SU-DHL-6 (cell line): Measurements from ENCODE around the gene EREG.

Source experiments
- H2AFZ ChIP-seq: fragments of 200-600 bp; sonication (generic); 2 replicates; pipeline ENCODE4 v1.6.1; 2014; ENCODE audit warnings: low read depth, mild to moderate bottlenecking, moderate library complexity, mixed read lengths, antibody characterized with exemption, low read length; ENCODE audit not compliant: severe bottlenecking
- H3F3A ChIP-seq: fragments of 200-600 bp; shearing (Covaris generic); 2 replicates; pipeline ENCODE4 v1.6.0; 2016; ENCODE audit warnings: antibody characterized with exemption, mild to moderate bottlenecking; ENCODE audit not compliant: insufficient read depth
- H3K27ac ChIP-seq: fragments of 200-600 bp; sonication (generic); 2 replicates; pipeline ENCODE4 v1.5.1; 2016; ENCODE audit warnings: low read depth, mild to moderate bottlenecking, low read length, moderate library complexity, mixed read lengths
- H3K27me3 ChIP-seq: fragments of 200-600 bp; sonication (generic), shearing (Covaris generic); 2 replicates; pipeline ENCODE4 v1.6.0; 2014; ENCODE audit warnings: mild to moderate bottlenecking, low read length
- H3K36me3 ChIP-seq: fragments of 200-600 bp; sonication (generic); 2 replicates; pipeline ENCODE4 v1.6.1; 2014; ENCODE audit warnings: mild to moderate bottlenecking, low read length, mixed read lengths
- H3K4me2 ChIP-seq: fragments of 300-600, 200-600 bp; shearing (Covaris generic), sonication (generic); 2 replicates; pipeline ENCODE4 v1.6.0; 2014; ENCODE audit warnings: low read length, low read depth, mild to moderate bottlenecking; ENCODE audit not compliant: poor library complexity, severe bottlenecking
- H3K4me3 ChIP-seq: fragments of 200-600 bp; sonication (generic); 2 replicates; pipeline ENCODE4 v1.5.1; 2014; ENCODE audit warnings: antibody characterized with exemption, low read length, mild to moderate bottlenecking, mixed read lengths; ENCODE audit not compliant: insufficient read depth, poor library complexity, severe bottlenecking
- H3K79me2 ChIP-seq: fragments of 200-600 bp; sonication (generic); 2 replicates; pipeline ENCODE4 v1.6.1; 2014; ENCODE audit warnings: mild to moderate bottlenecking, low read length, moderate library complexity; ENCODE audit not compliant: insufficient read depth
- H3K9ac ChIP-seq: fragments of 200-600 bp; sonication (generic); 2 replicates; pipeline ENCODE4 v1.7.0; 2014; ENCODE audit warnings: mild to moderate bottlenecking, low read length
- H3K9me2 ChIP-seq: fragments of 200-600 bp; sonication (generic); replicated peaks from 2 replicates; pipeline ENCODE4 v1.6.1; 2014; ENCODE audit warnings: low read length; ENCODE audit not compliant: insufficient read depth
- H3K9me3 ChIP-seq: fragments of 200-600 bp; sonication (generic); 2 replicates; pipeline ENCODE4 v1.6.1; 2014; ENCODE audit warnings: low read length, mixed read lengths; ENCODE audit not compliant: insufficient read depth
- H4K20me1 ChIP-seq: fragments of 200-600 bp; sonication (generic); 2 replicates; pipeline ENCODE4 v1.6.1; 2014; ENCODE audit warnings: low read depth, mild to moderate bottlenecking, antibody characterized with exemption, low read length, moderate library complexity, mixed read lengths
- EZH2phosphoT487 ChIP-seq: fragments of 200-600 bp; sonication (generic), shearing (Covaris generic); conservative IDR thresholded peaks from 2 replicates; pipeline ENCODE4 v1.6.1; 2018; ENCODE audit warnings: mild to moderate bottlenecking, antibody characterized with exemption, low read length, moderate library complexity, mixed read lengths
- TF ChIP-seq, protein P1 (sequence below): fragments of 200-600 bp; sonication (generic); IDR thresholded peaks from one replicate; pipeline ENCODE4 v1.5.1; 2017; ENCODE audit warnings: antibody characterized with exemption, mild to moderate bottlenecking, low read length, moderate library complexity; ENCODE audit not compliant: insufficient read depth, poor library complexity, severe bottlenecking

The EREG gene

DNA sequence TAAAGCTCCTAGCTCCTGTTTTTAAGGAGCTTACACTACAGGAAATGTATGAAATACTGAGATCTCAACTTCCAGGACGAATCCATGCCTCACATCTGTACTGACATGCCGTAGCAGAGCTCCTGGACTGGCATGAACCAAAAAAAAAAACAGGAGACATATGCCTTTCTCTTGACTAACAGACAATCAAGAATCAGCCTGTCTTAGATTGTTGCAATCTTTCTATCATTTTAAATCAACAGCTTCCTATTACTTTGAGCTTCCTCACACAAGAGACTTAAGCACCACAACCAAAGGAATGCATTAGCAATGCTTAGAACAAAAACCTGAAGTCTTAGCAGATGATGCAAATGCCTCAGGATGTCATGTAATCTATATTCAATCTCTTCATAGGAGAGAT lies 45.3 kb downstream of the EREG start:
- Histone ChIP-seq H3K27ac (no peak overlapping the region), H3K4me2 (no peak overlapping the region), H3K4me3 (no peak overlapping the region), H3K9me3 (no peaks in the 10 kb centered on the region), H2AFZ (no peak overlapping the region), H3F3A (no peaks in the 10 kb centered on the region), H3K9ac (no peak overlapping the region), H3K36me3 (no peaks in the 10 kb centered on the region), H3K27me3 (no peaks in the 10 kb centered on the region), H3K79me2 (no peaks in the 10 kb centered on the region), H3K9me2 (no peaks in the 10 kb centered on the region), H4K20me1 (no peaks in the 10 kb centered on the region)
- no peak for TF ChIP-seq EZH2phosphoT487
- TF ChIP-seq, protein P1, sequence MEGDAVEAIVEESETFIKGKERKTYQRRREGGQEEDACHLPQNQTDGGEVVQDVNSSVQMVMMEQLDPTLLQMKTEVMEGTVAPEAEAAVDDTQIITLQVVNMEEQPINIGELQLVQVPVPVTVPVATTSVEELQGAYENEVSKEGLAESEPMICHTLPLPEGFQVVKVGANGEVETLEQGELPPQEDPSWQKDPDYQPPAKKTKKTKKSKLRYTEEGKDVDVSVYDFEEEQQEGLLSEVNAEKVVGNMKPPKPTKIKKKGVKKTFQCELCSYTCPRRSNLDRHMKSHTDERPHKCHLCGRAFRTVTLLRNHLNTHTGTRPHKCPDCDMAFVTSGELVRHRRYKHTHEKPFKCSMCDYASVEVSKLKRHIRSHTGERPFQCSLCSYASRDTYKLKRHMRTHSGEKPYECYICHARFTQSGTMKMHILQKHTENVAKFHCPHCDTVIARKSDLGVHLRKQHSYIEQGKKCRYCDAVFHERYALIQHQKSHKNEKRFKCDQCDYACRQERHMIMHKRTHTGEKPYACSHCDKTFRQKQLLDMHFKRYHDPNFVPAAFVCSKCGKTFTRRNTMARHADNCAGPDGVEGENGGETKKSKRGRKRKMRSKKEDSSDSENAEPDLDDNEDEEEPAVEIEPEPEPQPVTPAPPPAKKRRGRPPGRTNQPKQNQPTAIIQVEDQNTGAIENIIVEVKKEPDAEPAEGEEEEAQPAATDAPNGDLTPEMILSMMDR, result no peak

DNA sequence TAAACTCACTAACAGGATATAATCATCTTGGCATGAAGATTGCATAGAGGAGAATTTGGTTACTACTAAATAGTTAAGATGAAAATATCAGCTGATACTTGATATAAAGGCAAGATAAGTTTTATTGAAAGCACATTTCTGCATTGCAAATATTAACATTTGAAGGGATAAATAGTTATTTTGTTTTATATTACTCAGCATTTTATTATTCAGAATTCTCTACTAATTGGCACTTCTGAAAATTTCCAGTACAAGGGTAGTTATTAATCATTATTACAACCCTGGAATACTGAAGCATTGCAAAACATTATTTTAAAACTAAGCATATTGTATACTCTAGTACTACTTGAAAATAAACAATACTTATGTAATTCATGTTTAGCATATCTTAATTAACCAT lies 47.3 kb downstream of the EREG start:
- H4K20me1 ChIP-seq, result no peaks in the 10 kb centered on the region
- no peak for TF ChIP-seq EZH2phosphoT487
- TF ChIP-seq, protein P1, result no peak

DNA sequence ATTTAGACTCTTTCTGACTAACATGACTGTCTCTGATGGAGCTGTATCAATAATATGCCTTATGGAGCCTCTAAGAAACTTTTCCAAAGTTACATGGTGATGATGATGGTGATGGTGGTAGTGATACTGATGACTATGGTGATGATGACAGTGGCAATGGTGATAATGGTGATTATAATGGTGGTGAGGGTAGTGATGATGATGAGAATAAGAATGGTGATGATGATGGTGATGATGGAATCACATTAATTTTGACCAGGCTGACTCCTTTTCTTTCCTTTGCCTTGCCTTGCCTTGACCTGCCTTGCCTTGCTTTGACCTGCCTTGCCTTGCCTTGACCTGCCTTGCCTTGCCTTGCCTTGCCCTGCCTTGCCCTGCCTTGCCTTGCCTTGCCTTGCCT lies 48.3 kb downstream of the EREG start:
- Histone ChIP-seq H3K4me3 (no peak overlapping the region), H3K9ac (no peak overlapping the region), H3F3A (no peaks in the 10 kb centered on the region), H3K4me2 (no peak overlapping the region), H3K36me3 (no peaks in the 10 kb centered on the region), H3K9me2 (no peaks in the 10 kb centered on the region), H3K27ac (no peak overlapping the region), H4K20me1 (no peaks in the 10 kb centered on the region), H3K79me2 (no peaks in the 10 kb centered on the region), H2AFZ (no peak overlapping the region), H3K27me3 (no peaks in the 10 kb centered on the region), H3K9me3 (no peaks in the 10 kb centered on the region)
- TF ChIP-seq, protein P1, result no peak
- TF ChIP-seq EZH2phosphoT487, result no peak

More for the DNA sequence above, 47.3 kb downstream of the EREG start:
- H3K9me3 ChIP-seq, result no peaks in the 10 kb centered on the region
- H3K27ac ChIP-seq, result no peak overlapping the region
- no peaks in the 10 kb centered on the region for H3K36me3 ChIP-seq
- H3F3A ChIP-seq, result no peaks in the 10 kb centered on the region
- H3K4me3 ChIP-seq, result no peak overlapping the region
- H3K4me2 ChIP-seq, result no peak overlapping the region
- no peaks in the 10 kb centered on the region for H3K27me3 ChIP-seq
- no peaks in the 10 kb centered on the region for H3K79me2 ChIP-seq
- H3K9me2 ChIP-seq, result no peaks in the 10 kb centered on the region
- no peak overlapping the region for H3K9ac ChIP-seq
- no peak overlapping the region for H2AFZ ChIP-seq
